Measurements from ENCODE around the gene FSTL5.

The FSTL5 gene

DNA sequence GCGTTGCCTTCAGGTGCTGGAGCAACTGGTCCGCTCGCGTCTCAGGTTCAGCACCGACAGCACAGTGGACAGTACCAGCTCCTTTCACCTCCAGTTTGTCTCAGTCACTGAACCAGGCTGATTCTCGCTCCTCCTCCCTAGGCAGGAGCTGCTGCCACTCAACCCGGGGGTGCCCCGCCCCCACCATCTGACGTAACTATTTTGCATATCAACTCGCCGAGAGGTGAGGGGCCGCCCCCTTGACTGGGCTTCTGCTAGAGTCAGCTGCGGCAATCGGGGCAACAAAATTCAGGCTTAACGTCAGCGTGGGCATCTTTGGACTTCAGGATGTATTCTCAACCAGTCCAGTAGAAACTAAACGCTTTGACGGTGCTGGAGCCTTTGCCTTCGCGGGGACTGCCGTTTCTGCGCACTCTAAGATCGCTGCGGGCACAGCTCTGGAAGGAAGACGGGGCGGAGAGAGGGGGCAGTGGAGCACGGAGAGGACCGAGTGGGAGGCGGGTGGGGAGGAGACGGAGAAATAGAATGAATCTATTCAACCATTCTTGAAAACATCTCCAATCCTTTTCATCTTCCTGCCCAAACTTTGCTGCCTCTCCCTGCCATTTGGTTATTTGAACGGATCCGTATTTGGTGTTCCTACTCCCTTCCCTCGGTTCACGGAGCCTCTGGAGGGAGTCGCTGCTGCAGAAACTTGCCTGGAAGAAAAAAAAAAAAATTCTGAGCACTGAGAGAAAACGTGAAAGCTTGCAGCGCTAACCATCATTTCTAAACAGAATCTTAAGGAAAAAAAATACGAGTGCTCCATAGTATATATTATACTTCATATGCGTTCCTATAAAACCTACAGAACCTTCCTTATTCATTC is at the start of gene FSTL5:
Gene FSTL5, minus strand, starts transcription at position 109 of the 868 bp plus-strand sequence. CDS start 52,604 bp downstream, outside the sequence.
- DNase-seq (ENCODE audit: low read depth, low spot score), result peak; percentile 96

DNA sequence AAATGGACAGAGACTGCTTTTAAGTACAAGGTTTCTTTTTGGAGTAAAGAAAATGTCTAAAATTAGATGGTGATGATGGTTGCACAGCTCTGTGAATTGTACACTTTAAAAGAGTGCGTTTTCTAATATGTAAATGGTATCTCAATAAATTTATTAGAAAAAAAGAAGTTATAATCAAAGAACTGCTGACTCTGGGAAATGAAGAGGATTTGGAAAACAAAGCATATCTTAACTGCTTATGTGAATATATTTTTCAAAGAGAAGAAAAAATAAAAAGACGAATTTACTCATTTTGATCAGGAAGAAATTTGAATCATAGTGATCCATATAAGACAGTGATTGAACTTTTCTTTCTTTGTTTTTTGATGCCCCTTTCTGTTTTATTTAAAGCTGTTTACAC is 45.9 kb upstream of the FSTL5 start:
- no peak for DNase-seq (ENCODE audit: low read depth, low spot score)

DNA sequence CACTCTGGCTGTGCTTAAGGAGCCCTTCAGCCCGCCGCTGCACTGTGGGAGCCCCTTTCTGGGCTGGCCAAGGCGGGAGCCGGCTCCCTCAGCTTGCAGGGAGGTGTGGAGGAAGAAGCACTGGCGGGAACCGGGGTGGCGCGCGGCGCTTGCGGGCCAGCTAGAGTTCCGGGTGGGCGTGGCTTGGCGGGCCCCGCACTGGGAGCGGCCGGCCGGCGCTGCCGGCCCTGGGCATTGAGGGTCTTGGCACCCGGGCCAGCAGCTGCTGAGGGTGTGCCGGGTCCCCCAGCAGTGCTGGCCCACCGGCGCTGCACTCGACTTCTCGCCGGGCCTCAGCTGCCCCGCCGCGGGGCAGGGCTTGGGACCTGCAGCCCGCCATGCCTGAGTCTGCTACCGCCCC is 39.7 kb upstream of the FSTL5 start:
- peak; percentile 56 for DNase-seq (ENCODE audit: low read depth, low spot score)

DNA sequence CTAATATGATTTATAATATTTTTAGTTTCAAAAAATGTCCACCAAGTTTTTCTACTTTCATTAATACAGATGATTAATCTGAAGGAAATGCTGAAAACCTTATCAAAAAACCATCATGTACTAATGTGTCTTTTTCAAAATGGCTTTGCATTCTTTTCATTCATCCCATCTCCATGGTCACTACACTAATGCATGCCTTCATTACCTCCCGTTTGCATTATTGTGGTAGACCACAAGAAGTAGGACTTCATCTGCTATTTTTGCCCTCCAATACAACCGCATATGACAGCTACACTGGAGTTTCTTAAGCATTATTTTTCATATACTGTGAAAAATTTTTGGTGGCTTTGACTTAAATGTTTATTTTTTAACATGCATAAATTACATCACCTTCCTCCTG is 37.9 kb upstream of the FSTL5 start:
- no peak for DNase-seq (ENCODE audit: low read depth, low spot score)

DNA sequence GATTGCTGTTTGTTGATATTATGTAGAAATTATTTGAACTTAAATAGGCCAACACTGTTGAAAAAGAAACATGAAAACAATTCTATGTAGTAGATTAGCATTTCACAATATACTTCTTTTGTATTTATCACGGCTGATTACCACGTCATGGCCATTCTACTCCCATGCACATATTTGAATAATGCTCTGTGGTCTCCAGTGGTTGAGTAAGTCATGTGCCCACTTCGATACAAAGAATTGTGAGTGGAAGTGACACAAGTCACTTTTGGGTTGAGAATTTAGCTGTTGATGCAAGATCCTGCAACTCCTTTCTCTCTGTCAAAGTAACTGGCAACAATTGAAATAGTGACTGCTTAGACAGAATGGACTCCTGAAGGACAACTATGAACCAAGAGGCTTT is 6.7 kb upstream of the FSTL5 start:
- DNase-seq (ENCODE audit: low read depth, low spot score), result no peak

DNA sequence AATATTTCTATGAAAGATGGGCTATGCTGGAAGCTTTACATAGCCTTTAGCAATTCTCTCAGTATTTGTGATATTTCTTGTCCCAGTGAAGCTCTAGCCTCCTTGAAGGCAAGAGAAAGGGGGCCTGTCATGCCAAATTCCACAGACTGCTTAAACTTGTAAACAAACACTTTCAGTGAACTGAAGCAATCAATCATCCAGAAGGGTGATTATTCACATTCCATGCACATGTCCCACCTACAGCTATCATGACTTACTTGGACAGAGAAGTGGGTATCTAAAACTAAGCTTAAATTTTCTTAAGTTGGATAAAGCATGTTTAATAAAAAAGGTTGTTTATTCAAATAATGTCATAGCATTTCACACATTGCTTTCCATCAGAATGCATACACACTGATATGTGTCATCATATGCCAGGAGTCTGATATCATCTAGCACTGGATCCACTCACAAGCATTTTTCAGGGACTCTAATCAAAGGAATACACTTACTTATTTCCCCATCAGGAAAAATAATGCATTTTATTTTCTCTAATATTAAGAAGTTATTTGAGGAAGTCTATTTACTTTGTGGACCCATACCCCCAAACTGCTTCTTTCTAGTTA is 1.2 kb upstream of the FSTL5 start:
- no peak for DNase-seq (ENCODE audit: low read depth, low spot score)

DNA sequence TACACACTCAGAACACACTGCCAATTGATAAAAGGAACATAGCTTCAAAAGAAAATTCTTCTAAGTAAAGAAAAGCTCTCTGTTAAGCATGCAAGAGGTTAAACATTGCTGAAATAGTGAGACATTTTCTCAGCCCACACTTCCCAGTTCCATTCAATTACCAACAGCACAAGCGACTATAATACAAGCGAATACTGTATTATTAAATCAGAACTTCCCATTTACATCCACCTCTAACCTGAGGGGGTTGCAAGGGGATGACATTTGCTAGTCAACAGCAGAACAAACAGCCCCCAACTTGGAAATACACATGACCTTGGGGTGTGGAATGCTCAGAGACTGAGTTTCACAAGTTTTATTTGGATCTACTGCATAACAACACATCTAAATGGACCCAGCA is 1.1 kb downstream of the FSTL5 start:
- no peak for DNase-seq (ENCODE audit: low read depth, low spot score)

DNA sequence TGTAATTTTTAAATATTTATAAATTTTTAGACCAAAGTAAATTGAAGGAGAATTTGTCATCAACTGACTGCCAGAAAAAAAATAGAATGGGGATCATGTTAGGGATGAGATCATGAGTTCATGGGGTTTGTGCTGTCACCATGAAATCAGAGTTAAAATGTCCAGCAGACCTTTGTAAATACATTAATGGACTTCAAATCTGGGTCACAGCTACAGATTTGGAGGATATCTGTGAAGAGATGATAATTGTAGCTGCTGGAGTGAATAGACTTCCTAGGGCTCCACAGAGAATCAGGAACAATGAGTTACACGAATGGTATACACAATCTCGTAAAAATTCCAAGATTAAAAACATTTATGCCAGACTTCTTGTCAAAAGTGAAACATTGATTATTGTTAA is 6.6 kb downstream of the FSTL5 start:
- no peak for DNase-seq (ENCODE audit: low read depth, low spot score)

DNA sequence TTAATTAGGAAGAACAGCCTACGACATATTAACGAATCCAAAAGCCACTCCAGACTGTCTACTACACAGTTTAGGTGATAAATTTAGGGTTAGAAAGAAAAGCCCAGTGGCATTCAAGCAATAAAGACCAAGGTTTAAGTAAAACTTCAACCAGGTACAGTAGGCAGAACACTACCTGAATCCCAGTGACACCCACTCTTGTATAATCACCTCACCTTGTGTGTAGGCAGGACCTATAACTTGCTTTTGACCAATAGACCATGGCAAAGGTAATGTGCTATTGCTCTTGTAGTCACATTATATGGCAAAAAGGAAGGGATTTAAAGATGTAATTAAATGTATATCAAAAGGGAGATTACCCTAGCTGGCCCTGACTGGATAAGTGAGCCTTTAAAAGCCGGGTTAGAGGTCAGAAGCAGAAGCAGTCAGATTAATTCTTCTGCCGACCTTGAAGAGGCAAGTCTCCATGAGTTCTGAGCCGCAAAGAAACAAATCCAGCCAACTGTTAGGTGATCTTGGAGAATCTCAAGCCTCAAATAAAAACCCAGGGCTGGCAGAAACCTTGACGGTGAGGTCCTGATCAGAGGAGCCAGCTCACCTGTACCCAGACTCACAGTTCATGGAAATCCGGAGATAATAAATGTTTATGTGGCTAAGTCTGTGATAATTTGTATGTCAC is 8.8 kb downstream of the FSTL5 start:
- DNase-seq (ENCODE audit: low read depth, low spot score), result no peak

DNA sequence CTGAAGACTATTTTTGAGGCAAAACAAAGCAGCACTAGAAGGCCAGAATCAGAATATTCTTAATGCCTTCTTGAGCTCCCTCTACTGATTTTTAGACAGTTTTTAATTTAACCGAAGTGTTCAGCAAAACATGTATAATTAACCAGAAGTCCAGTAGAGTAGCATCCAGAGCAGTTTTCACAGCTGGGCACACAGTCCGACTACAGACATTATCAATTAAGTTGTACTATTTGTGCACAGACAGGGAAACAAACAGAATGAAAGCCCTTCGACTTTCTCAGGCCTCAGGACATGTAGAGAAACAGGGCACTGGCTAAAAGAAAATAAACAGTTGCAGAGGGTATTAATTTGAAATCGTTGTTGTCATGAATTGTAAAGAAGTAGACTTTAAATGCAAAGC is 11.9 kb downstream of the FSTL5 start:
- no peak for DNase-seq (ENCODE audit: low read depth, low spot score)

DNA sequence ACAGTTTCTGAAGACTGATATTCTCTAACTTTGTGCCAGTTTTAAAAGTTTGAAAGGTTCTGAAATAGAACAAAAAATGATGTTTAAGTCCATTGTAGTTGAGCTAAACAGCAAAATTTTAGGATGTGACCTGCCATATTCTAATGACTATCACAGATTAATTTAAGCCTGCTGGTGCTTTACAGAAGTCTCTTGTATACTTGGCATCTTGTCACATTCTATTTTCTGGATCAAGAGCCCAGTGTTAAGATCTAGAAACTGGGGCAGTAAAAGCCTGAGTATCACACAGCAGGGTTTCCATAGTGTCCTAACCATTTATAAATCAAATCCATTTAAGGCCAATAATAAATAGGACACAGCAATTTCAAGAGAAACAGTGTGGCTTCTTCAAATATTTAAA is 12.4 kb downstream of the FSTL5 start:
- DNase-seq (ENCODE audit: low read depth, low spot score), result no peak

DNA sequence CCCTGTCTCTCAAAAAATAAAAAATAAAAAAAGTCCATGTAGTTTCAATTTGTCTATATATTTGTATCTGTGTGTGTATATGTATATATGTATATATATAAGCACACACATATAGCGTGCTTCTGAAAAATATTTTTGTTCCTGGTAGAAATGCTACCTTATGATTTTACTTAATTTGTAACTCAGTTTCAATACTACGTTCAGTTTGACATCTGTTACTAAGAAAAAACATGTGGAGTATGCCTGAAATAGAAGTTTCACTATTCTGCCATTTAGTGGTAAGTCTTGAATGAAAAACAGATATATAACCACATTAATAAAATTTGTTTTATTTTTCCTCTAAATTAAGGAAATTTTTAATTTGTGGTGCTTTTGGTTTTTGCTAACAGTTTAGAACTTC is 14.2 kb downstream of the FSTL5 start:
- DNase-seq (ENCODE audit: low read depth, low spot score), result no peak

DNA sequence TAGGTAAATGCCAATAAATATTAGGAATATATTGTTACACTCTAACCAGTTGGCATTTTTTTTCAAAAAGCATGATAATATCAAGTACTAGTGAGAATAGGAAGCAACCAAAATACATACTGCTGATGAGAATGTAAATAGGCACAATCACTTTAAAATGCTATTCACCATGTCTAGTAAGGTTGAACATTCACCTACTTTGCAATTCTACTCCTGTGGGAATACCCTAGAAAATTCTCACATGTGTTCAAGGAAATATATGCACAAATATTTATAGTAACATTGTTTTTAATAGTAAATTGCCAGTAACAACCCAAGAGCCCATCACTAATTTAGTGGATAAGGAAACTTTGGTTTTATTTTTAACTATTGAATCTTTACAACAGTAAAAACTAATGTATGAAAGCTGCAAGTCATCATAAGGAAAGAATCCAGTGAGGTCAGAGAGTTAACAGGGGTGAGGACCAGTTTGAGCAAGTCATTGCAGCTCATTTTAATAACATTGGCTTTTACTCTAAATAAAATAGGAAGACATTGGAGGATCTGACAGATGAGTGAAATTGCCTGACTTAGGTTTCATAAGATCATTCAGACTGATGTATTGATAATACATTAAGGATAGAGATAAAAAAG is 23.6 kb downstream of the FSTL5 start:
- DNase-seq (ENCODE audit: low read depth, low spot score), result no peak

DNA sequence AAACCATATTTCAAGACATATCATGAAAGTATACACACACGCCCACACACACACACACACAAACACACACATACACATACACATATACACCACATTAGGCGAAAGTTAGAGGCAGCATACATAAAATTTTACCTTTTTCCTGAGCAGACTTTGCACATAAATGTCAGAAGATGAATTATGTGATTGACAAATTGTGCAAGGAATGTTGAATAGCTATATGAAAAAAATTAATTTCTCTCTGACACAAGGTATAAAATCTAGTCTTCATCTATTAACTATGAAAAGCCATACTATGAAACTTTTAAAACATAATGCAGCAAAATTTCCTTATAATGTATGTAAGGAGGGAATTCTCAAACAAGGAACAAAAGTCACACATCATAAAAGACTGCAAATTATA is 24.4 kb downstream of the FSTL5 start:
- DNase-seq (ENCODE audit: low read depth, low spot score), result no peak

DNA sequence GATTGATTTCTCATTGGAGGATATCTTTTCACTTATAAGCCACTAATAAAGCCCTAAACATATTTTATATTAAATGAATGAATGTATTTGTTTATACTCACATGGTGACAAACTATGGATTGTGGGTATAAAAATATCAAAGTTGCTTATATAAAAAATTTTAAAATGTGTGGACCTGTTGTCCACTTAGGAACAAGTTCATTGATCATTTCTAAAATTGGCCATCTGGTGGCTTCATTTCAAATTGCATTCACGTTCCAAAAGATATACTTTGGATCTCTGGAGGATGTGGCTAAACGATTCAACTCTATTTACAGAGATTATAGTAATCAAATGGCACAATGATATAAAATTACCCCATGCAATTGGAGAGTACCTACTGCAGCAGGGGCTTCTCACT is 32.5 kb downstream of the FSTL5 start:
- no peak for DNase-seq (ENCODE audit: low read depth, low spot score)

DNA sequence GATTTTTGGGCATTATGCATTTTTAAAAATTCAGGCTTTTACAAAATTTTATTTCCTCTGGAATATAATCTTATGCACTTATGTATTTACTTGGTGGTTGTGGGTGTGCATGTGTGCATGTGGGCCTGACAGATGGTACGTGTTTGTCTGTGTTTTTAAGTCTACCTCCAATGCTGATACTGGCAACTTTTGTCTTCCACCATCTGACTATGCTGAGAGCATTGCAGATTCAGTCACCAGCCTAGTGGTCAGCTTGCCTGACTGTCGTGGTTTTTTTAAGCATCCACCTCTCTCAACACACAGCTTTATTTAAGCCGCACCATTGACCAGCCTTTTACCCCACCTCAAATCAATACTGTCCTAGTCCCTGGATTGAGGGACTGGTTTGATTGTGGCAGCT is 37.1 kb downstream of the FSTL5 start:
- DNase-seq (ENCODE audit: low read depth, low spot score), result no peak

DNA sequence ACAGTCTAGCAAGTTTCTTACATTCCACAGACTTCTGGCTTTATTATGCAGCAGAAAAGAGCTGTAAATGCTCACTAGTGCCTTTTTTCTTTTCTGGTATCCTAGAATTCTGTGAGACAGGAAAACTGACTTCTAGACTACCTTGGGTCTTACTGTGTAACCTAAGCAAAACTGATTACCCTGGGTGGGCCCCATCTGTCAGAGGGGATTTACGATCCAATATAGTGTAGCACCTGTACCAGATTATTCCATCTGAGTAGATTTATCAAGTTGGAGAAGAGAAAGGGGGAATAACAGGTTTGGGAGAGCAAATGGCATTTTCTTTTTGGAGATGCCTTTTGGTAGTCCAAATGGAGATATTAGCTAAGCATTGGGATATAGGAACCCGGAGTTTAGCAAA is 46.7 kb downstream of the FSTL5 start:
- no peak for DNase-seq (ENCODE audit: low read depth, low spot score)

DNA sequence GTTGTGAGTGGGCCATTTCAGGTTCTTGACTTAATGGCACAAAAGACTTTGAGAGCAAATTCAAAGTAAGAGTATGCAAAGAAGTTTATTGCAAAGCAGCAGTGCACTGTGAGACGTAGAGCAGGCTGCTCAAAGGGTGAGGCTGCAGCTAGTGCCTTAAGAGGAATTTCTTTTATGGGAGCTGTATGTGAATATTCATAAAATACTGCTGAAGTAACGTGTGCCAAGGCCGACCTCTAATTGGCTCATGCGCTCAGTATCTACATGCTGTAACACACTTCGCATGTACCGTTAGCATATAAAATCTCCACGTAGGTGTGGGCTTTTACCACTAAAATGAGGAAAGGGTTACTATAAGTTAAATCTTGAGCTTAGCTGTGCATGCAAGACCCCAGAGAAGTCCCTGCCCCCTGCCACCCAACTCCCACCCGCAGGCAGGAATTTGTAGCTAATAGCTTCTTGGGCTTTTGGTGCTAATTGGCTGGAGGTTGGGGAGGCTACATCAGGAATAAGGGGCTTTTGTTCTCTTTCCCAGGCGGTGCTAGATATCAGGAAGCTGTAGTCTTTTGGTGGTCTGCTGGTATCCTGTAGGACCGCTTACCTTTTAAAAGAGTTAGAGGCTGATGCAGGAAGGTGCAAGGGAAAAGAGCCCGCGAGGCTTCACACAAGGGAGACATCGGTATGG is 47.6 kb downstream of the FSTL5 start:
- peak; percentile 4 for DNase-seq (ENCODE audit: low read depth, low spot score)

DNA sequence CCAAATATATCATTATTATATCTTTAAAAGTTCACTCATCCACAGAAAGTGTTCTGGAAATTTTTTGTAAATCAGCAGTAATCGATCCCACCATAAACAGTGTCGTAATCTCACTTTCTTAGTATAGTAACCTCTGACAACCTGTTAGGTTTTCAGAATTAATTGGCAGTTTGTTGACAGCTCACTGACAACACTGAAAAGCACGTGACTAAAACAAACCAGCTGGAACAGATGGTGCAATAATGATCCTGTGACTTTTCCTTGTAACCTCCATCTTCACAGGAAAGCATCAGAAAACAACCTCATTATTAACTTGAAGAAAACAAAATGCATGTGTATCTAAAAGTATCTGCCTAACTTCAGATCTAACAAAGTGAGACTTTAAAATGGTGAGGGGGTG is 48.5 kb downstream of the FSTL5 start:
- DNase-seq (ENCODE audit: low read depth, low spot score), result no peak

DNA sequence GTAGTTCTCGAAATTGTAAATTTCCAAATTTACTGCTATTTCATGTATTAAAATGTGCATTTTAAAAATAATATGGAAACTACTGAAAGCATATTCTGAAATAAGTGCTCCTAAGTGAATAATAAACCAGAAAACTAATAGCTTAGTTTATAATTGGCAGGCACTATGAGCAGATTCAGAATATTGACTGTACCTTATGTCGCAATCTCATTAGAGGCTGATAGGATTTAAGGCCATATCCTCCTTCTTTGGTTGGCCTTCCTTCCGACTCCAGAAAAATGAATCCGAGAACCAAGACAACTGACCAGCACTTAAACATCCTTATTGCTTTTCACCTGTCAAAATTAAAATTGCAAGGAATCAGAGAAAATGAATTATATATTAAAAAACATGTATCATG is 52.7 kb downstream of the FSTL5 start:
- DNase-seq (ENCODE audit: low read depth, low spot score), result no peak

DNA sequence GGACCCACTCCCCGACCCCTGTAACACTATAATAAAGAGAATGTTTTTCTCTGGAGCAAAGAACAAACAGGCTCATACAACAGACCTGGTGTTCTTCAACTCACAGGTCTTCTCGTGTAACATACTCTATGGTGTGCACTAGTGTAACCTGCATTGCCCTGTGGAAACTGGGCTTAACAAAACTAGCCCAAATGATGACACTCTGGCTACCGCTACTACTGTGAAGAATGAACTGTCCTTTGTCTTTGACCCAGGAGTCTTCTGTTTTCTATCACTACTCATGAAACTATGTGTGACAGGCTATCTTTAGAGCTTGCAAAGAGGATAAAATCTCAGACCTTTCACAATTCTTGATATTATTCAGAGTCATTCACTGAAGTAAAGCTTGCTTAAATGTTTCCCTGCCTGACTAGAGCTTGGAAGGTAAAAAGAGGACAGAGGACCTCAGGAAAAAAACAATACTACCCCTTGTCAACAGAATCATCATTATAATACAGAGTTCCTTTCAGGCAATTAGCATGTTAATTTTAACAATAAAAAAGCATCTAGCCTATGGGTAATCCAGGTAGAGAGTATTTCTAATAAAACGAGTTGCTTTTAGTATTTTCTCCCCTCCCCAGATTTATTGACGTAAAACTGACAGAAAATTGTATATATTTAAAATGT is 59.2 kb downstream of the FSTL5 start:
- DNase-seq (ENCODE audit: low read depth, low spot score), result no peak
